Thoracic aorta endothelial cell (primary cell): ENCODE data around the gene C13orf46. TPM values are rescaled to one million over a fixed set of nuclear protein-coding genes. Genes with fewer than 3 reads are reported as not detected.

ENCODE experiments used
- total RNA-seq: library from RNA; depleted of rRNA; stranded (reverse); fragments of >200 nt; gene quantifications from 2 replicates; pipeline ENCODE4 v1.2.3, GENCODE V29; 2012

Gene C13orf46
- 0.22 and 0.27 TPM in 2 replicates for total RNA-seq

GRCh38 chr13:113973218-113974164 is at the start of gene C13orf46:
TSS of gene C13orf46 (minus strand) at chr13:113974076. CDS start at chr13:113973997, 79 bp downstream.

Other genes starting within 250 kb of the C13orf46 start
- 18.4 and 29.9 TPM in 2 replicates for gene TMEM255B, start 214.8 kb downstream of the C13orf46 start, total RNA-seq
- gene GAS6, start 110.0 kb downstream of the C13orf46 start, total RNA-seq, result 25.3 and 47.3 TPM in 2 replicates
- 45.3 and 47.6 TPM in 2 replicates for gene RASA3, start 158.5 kb upstream of the C13orf46 start, total RNA-seq
- gene CFAP97D2, start 205.2 kb upstream of the C13orf46 start, total RNA-seq, result not detected in 2 replicates